T-helper 2 cell treated with Interferon-gamma antibody and Interleukin-4, amounts not matched to agents 5 μg/mL and 100 μg/mL, for 36 hours (primary cell): ENCODE data around the gene HBB.

ENCODE experiments used
- DNase-seq: peaks from one replicate; pipeline ENCODE4 v3.0.0; 2021; ENCODE audit warnings: low spot score
- H3K27ac Mint-ChIP-seq: one replicate; pipeline ENCODE4 v1.8.0; 2021; ENCODE audit warnings: mild to moderate bottlenecking, mixed read lengths
- H3K27me3 Mint-ChIP-seq: one replicate; pipeline ENCODE4 v1.8.0; 2021; ENCODE audit warnings: low read depth, mixed read lengths
- H3K36me3 Mint-ChIP-seq: one replicate; pipeline ENCODE4 v1.8.0; 2021; ENCODE audit warnings: low read depth, mixed read lengths
- H3K4me1 Mint-ChIP-seq: one replicate; pipeline ENCODE4 v1.8.0; 2021; ENCODE audit warnings: low read depth, mixed read lengths
- H3K4me3 Mint-ChIP-seq: one replicate; pipeline ENCODE4 v1.8.0; 2022; ENCODE audit warnings: mild to moderate bottlenecking, moderate library complexity, mixed read lengths
- H3K9me3 Mint-ChIP-seq: one replicate; pipeline ENCODE4 v1.8.0; 2021; ENCODE audit warnings: mixed read lengths

Gene HBB

DNA sequence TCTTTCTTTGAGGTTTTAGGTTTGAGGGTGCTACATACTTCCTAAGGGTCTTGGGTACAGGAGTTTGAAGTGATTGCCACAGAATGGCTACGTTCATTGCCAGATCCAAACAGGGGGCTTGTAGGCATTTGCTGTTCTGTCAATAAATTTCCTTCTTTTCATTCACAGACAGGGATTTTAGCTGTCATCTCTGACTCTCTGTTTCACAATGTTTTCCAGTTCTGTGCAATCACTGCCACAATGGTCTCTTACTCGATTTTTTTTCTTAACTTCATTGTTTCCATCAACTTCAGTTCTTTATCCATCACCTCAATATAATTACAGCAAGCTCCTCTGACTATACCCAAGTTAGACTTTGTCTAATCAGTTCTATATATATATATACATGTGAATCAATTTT is 13.6 kb upstream of the HBB start:
- Mint-ChIP-seq H3K9me3 (no peaks in the 10 kb centered on the region), H3K27ac (no peak overlapping the region), H3K4me3 (no peak overlapping the region), H3K27me3 (peaks cover 21% of the 10 kb centered on the region), H3K4me1 (peaks cover under 1% of the 10 kb centered on the region), H3K36me3 (no peaks in the 10 kb centered on the region)
- DNase-seq = no peak

DNA sequence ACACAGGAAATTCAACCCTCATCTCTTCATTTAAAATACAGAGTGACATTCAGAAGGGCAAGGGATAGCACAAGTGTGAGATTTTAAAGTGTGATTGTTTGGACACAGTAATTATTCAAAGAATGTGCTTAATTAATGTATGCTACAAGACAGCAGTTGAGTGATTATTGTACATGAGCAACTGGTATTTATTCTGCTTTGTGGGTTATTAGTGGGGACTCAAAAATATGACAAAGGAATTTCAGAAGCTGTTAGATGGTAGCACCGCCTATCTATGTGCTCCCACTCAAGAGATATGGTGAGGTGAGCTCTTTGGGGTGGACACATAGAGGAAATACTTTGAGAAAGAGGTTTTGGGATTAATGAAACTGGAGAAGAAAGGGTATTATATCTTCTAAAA is 13.2 kb upstream of the HBB start:
- Mint-ChIP-seq H3K4me1 (peaks cover 4% of the 10 kb centered on the region), H3K9me3 (no peaks in the 10 kb centered on the region), H3K4me3 (no peak overlapping the region), H3K27ac (no peak overlapping the region), H3K27me3 (peaks cover 24% of the 10 kb centered on the region), H3K36me3 (no peaks in the 10 kb centered on the region)
- DNase-seq = no peak

DNA sequence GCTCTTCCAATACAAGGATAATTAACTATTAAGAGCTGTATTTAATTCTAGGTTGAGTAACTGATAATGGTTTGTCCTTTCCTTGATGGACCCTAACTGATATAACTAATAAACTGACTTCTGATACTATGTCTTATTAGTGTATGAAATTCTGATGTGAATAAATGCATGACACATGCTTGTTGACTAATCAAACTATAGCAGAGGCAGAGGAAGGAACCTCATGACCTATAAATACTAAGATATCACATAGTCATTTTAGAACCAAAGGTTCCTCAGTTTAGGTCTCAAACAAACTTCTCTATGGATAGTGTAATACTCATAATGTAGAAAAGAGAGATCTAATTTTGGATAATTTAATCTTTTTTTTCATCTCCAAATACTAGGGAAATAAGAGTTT is 12.2 kb upstream of the HBB start:
- no peaks in the 10 kb centered on the region for H3K36me3 Mint-ChIP-seq
- no peak overlapping the region for H3K27ac Mint-ChIP-seq
- H3K9me3 Mint-ChIP-seq = no peaks in the 10 kb centered on the region
- no peak for DNase-seq
- peaks cover 21% of the 10 kb centered on the region for H3K27me3 Mint-ChIP-seq
- peaks cover 10% of the 10 kb centered on the region for H3K4me1 Mint-ChIP-seq
- no peak overlapping the region for H3K4me3 Mint-ChIP-seq

DNA sequence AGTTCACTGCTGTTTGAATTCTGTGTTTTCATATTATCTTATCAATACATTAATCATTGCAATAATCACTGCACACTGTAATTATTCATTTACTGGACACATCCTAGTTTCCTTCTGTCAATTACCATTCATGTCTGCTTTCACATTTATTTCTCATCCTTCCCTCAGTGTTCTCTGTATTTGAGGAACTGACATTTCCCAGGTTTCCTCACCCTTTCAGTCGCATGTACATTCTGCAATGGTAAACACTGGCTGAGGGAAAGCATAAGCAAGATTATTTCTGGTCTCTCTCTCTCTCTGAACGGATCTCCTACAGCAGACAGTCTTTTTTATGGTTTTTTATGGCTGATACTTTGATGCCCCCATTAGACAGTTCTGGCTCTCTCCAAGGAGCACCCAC is 11.6 kb upstream of the HBB start:
- peaks cover 13% of the 10 kb centered on the region for H3K4me1 Mint-ChIP-seq
- DNase-seq = no peak
- H3K36me3 Mint-ChIP-seq = no peaks in the 10 kb centered on the region
- H3K4me3 Mint-ChIP-seq = no peak overlapping the region
- H3K9me3 Mint-ChIP-seq = no peaks in the 10 kb centered on the region
- H3K27me3 Mint-ChIP-seq = peaks cover 22% of the 10 kb centered on the region
- no peak overlapping the region for H3K27ac Mint-ChIP-seq

DNA sequence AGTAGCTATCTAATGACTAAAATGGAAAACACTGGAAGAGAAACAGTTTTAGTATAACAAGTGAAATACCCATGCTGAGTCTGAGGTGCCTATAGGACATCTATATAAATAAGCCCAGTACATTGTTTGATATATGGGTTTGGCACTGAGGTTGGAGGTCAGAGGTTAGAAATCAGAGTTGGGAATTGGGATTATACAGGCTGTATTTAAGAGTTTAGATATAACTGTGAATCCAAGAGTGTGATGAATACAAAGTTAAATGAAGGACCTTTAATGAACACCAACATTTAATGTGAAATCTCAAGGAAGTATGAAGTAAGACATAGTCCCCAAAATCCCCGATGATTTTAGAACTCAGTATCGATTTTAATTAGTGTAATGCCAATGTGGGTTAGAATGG is 10.5 kb upstream of the HBB start:
- Mint-ChIP-seq H3K9me3 (no peaks in the 10 kb centered on the region), H3K4me3 (no peak overlapping the region), H3K36me3 (no peaks in the 10 kb centered on the region), H3K27me3 (peaks cover 24% of the 10 kb centered on the region), H3K27ac (no peak overlapping the region), H3K4me1 (peaks cover 13% of the 10 kb centered on the region)
- DNase-seq = no peak

DNA sequence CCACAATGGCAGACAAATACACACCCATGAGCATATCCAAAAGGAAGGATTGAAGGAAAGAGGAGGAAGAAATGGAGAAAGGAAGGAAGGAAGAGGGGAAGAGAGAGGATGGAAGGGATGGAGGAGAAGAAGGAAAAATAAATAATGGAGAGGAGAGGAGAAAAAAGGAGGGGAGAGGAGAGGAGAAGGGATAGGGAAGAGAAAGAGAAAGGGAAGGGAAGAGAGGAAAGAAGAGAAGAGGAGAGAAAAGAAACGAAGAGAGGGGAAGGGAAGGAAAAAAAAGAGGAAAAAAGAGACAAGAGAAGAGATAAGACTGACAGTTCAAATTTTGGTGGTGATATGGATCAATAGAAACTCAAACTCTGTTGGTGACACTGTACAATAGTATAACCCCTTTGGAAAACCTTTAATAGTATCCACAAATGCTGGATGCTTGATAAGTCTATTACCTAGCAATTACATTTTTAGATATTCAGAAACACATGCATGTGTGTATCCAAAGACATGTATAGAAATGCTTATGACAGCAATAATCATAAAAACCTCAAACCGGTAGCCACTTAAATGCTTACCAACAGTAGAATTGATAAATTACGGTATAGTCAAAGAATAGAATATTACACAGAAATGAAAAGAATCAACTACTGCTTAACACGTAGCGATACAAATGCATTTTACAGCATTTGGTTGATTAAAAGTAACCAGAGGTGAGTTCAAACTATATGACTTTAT is 8.7 kb upstream of the HBB start:
- no peaks in the 10 kb centered on the region for H3K36me3 Mint-ChIP-seq
- H3K4me1 Mint-ChIP-seq = peaks cover 13% of the 10 kb centered on the region
- no peak for DNase-seq
- no peak overlapping the region for H3K4me3 Mint-ChIP-seq
- H3K27me3 Mint-ChIP-seq = peaks cover 24% of the 10 kb centered on the region
- no peaks in the 10 kb centered on the region for H3K9me3 Mint-ChIP-seq
- H3K27ac Mint-ChIP-seq = no peak overlapping the region

DNA sequence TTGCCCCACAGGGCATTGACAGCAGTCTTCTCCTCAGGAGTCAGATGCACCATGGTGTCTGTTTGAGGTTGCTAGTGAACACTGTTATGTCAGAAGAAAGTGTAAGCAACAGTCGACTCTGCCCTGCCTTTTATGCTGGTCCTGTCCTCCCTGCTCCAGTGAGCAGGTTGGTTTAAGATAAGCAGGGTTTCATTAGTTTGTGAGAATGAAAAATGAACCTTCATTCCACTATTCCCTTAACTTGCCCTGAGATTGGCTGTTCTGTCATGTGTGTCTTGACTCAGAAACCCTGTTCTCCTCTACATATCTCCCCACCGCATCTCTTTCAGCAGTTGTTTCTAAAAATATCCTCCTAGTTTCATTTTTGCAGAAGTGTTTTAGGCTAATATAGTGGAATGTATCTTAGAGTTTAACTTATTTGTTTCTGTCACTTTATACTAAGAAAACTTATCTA is 7.5 kb upstream of the HBB start, which contains the start of gene HBD:
HBD (minus strand) TSS at position 103 of the 454 bp plus-strand sequence; CDS start at position 53, 50 bp downstream.
- peak; percentile 5 for DNase-seq
- Mint-ChIP-seq H3K4me3 (peak within 1 kb of the TSS; percentile 58), H3K9me3 (no peaks in the 10 kb centered on the region), H3K36me3 (no peaks in the 10 kb centered on the region), H3K27ac (peak within 1 kb of the TSS; percentile 17), H3K4me1 (peaks cover 13% of the 10 kb centered on the region), H3K27me3 (peaks cover 21% of the 10 kb centered on the region)

DNA sequence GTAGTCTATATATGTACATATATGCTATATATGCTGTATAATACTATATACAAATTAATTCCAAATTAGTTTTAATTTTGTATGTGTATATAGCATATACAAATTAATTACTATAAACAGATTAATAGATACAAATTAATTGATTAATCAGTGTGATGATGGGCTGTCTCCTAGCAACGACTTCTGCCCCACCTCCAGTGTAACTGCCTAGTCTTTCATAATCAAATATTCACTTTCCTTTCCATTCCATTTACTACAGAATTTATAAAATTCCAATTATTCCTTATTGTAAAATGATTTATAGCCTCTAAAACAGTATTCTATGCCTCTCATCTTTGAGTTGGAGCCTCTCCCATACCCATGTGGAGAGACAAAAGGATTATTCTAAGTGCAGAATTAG is 6.4 kb upstream of the HBB start:
- H3K4me3 Mint-ChIP-seq = no peak overlapping the region

DNA sequence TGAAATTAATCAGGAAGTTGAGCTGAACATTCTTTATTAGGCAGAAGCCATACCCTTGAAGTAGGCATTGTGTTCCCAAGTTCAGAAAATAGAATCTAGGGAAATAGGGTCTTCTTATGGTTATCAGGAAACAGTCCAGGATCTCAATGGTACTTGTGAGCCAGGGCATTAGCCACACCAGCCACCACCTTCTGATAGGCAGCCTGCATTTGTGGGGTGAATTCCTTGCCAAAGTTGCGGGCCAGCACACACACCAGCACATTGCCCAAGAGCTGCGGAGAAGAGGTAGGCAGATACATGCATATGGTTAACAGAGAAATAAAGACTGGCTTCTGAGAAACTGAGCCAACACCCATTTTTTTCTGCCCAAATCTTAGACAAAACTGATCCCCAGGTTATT is 6.0 kb upstream of the HBB start:
- Mint-ChIP-seq H3K9me3 (no peaks in the 10 kb centered on the region), H3K4me3 (no peak overlapping the region), H3K4me1 (peaks cover 13% of the 10 kb centered on the region), H3K27me3 (peaks cover 18% of the 10 kb centered on the region), H3K27ac (no peak overlapping the region), H3K36me3 (no peaks in the 10 kb centered on the region)
- no peak for DNase-seq

More for the DNA sequence above, 6.4 kb upstream of the HBB start:
- no peaks in the 10 kb centered on the region for H3K36me3 Mint-ChIP-seq
- H3K4me1 Mint-ChIP-seq = peaks cover 13% of the 10 kb centered on the region
- H3K9me3 Mint-ChIP-seq = no peaks in the 10 kb centered on the region
- DNase-seq = no peak
- peaks cover 18% of the 10 kb centered on the region for H3K27me3 Mint-ChIP-seq
- H3K27ac Mint-ChIP-seq = no peak overlapping the region

DNA sequence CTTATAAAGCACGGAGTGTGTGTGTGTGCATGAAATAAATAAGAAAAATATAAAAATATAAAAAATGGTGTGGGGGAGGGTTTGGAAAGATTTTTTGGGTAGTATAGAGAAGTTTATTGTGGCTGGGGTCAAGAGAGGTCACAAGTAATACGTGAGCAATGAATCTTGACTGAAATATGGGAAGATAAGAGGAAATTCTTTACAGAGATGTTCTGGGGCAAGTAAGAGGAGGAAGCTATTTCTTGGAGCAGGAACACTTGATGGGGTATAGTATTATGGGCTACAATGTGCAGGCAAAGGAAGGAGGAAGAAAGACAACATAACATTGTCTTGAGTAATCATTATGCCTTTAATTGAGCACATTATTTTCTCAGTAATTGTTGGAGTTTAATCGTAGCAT is 5.3 kb upstream of the HBB start:
- H3K4me3 Mint-ChIP-seq = no peak overlapping the region
- H3K27ac Mint-ChIP-seq = no peak overlapping the region
- peaks cover 13% of the 10 kb centered on the region for H3K4me1 Mint-ChIP-seq
- H3K9me3 Mint-ChIP-seq = no peaks in the 10 kb centered on the region
- H3K36me3 Mint-ChIP-seq = no peaks in the 10 kb centered on the region
- peaks cover 15% of the 10 kb centered on the region for H3K27me3 Mint-ChIP-seq
- DNase-seq = no peak

DNA sequence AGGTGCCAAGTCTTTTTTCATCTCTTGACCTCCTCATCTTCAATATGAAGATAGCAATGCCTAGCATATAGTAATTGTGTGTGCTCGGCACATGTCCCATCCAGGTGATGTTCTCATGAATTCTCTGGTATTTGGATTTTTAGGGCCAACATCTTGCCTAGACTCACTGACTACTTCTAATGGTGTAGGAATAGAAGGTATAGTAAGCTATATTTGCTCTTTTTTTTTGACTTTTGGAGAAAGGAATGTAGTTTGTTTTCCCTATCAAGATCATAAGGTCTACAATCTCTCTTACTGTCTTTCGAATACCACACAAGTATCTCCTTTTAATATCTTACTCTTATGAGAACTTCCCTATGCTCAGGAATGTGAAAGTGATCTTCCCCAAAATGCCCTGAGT is 4.2 kb upstream of the HBB start:
- H3K9me3 Mint-ChIP-seq = no peaks in the 10 kb centered on the region
- H3K4me1 Mint-ChIP-seq = peaks cover 13% of the 10 kb centered on the region
- H3K27ac Mint-ChIP-seq = no peak overlapping the region
- no peak overlapping the region for H3K4me3 Mint-ChIP-seq
- peaks cover 9% of the 10 kb centered on the region for H3K27me3 Mint-ChIP-seq
- H3K36me3 Mint-ChIP-seq = no peaks in the 10 kb centered on the region
- no peak for DNase-seq

DNA sequence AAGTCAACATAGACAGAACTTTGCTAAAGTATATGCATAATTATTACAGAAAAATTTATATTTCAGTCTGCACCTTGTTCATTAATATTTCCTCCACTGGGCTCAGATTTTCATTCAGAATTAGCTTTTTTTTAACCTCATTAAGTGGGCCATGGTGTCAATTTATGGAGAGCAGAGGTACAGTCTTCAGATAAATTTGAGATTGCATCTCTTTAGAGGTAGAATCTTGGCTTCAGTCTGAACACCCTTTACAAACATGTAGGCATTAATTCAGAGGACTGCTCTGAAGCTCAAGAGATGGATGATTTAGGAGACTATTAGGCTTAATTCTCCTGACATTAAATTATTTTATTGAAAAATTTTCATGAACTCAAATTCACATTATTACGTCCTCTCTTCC is 3.4 kb upstream of the HBB start:
- H3K9me3 Mint-ChIP-seq = no peaks in the 10 kb centered on the region
- no peak overlapping the region for H3K27ac Mint-ChIP-seq
- H3K4me1 Mint-ChIP-seq = peaks cover 11% of the 10 kb centered on the region
- no peak for DNase-seq
- H3K27me3 Mint-ChIP-seq = peaks cover 4% of the 10 kb centered on the region
- no peak overlapping the region for H3K4me3 Mint-ChIP-seq
- no peaks in the 10 kb centered on the region for H3K36me3 Mint-ChIP-seq

DNA sequence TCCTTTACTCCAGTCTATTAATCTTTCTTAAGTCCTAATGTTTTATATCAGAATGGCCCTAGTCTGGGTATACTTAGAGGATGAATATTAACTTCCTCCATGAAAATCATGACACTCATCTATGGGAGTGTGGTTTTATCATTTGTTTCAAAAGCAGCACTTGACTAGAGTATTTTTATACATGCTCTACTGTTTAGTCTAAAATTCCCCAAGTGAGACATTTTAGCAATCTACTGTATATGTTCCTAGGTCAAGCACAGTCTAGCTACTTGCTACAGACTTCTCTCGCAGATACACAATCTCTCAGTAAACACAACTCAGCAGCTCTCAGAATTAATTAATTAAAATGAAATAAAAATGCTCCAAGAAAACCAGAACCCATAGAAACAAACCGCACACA is 2.9 kb upstream of the HBB start:
- Mint-ChIP-seq H3K27me3 (peaks cover 2% of the 10 kb centered on the region), H3K9me3 (no peaks in the 10 kb centered on the region), H3K4me3 (no peak overlapping the region), H3K27ac (no peak overlapping the region), H3K4me1 (peaks cover 9% of the 10 kb centered on the region), H3K36me3 (no peaks in the 10 kb centered on the region)
- DNase-seq = no peak

DNA sequence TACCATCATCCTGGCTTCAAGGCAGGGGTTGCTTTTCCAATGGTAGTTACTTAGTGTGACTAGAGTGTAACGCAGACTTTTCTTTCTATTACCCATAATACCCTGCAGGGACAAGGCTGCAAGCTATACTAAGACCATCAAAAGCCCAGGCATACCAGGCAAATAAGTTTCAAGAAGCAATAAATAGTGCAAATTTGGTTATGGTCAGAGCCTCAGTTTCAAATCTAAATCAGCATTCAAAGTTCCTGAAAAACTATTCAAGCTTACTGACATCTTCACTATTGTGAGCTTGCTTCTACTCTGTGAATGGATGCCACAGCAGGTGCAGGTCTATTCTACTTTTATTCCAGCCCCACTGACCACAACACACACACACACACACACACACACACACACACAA is 2.5 kb upstream of the HBB start:
- DNase-seq = no peak
- H3K27ac Mint-ChIP-seq = no peak overlapping the region
- no peaks in the 10 kb centered on the region for H3K36me3 Mint-ChIP-seq
- no peak overlapping the region for H3K4me3 Mint-ChIP-seq
- H3K4me1 Mint-ChIP-seq = peaks cover 5% of the 10 kb centered on the region
- H3K27me3 Mint-ChIP-seq = peaks cover 2% of the 10 kb centered on the region
- H3K9me3 Mint-ChIP-seq = no peaks in the 10 kb centered on the region

DNA sequence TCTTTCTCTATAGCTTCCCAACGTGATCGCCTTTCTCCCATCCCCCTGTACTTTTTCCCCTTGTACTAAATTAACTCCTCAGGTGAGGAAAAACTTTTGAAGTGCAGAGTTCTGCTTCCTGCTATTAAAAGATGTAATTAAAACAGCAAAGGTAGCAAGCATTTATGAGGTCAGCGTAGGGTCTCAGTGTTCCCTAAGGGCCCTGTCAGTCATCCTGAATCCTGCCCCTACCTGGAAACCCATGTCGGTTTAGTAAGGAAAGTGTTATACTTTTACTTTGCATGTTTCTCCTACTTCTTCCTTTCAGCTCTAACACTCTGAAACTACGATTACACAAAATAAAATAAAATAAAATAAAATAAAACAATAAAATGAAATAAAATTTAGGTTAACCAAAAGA is 1.3 kb upstream of the HBB start:
- H3K9me3 Mint-ChIP-seq = no peaks in the 10 kb centered on the region
- no peaks in the 10 kb centered on the region for H3K4me1 Mint-ChIP-seq
- H3K36me3 Mint-ChIP-seq = no peaks in the 10 kb centered on the region
- no peak overlapping the region for H3K4me3 Mint-ChIP-seq
- no peak overlapping the region for H3K27ac Mint-ChIP-seq
- H3K27me3 Mint-ChIP-seq = no peaks in the 10 kb centered on the region
- no peak for DNase-seq
